AML-193 (cell line): ENCODE measurements around the gene PXN.

Source experiments
- DNase-seq, 2 experiments: peaks; one replicate each; lab custom pipeline; 2025; lab: John Stamatoyannopoulos, UW

The PXN gene

DNA sequence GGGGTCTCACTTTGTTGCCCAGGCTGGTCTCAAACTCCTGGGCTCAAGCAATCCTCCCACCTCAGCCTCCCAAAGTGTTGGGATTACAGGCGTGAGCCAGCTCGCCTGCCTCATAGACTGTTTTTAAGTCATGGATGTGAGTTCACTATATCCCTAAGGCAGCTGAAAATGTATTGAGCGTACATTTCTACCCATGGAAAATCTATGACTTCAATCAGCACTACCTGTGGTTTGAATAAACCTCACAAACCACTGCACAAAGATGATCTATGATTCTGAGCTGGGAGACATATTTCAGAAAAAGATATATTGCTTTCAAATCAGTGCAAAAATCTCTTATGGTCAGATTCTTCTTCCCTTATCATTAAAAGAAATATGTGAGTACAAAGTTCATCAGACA lies 93.5 kb downstream of the PXN start:
- DNase-seq, result no peak

GRCh38 chr12:120170631-120171030 lies 94.9 kb downstream of the PXN start:
- no peak for DNase-seq

GRCh38 chr12:120169946-120170345 lies 95.6 kb downstream of the PXN start:
- no peak for DNase-seq

DNA sequence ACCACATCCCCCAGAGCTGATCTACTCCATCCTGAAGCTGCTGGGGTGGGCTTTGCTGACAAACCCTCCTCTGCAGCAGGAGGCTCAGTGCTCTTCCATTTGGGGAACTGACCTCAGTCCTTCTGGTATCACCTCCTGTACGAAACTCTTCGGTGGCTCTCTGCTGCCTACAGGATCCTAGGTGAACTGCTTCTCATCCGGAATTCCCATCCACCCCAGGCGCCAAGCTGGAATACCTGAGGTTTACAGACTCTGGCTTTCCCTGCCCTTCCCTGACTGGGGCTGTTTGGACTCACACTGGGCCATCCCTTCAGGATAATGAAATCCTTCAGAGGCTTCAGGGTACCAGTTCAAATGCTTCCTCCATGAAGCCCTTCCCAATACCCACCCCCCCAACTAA lies 97.2 kb downstream of the PXN start:
- no peak for DNase-seq

- no peak for DNase-seq
Observed at GRCh38 chr12:120167529-120168095, 97.9 kb downstream of the PXN start.

DNA sequence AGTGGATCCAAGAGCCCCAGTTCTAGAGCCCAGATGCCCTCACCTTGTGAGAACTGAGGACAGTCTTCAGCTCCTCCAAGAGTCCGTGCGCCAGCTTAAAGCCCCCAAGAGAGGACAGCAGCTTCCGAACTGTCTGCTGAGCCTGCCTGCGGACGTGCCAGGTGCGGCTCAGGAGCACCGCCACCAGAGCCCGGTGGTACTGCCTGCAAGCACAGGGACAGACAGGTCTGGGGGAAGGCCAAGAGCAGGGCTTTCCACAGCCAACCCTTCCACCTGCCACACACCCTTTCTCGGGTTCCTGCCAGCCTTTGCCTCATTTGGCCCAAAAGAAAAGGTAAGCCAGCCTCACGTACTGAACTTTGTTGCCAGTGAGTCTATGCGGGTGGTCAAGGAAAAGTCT lies 101.2 kb downstream of the PXN start:
- no peak for DNase-seq

DNA sequence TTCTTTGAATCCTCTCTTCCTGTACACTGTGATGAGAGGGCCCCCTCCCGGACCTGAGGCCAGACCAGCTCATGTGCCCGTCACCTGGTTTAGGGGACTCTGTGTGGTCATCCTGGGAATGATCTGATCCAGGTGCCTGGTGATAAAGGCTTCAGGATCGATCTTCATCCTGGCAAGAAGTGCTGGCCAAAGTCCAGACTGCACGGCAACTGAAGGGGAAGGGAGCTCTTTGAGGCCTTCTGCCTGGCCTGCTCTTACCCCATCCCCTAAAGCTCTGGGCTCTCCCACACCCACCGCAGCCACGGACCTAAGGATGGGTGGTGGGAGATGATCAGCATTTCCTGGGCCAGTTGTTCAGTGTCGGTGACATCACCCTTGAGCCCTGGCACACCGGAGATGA lies 102.8 kb downstream of the PXN start:
- no peak for DNase-seq

- no peak for DNase-seq
Observed at GRCh38 chr12:120161852-120162251, 103.7 kb downstream of the PXN start.
